GM21447 (cell line): ENCODE measurements around the gene ZNF750.

Experiments used
- ATAC-seq: cut with Tn5 transposase; IDR thresholded peaks from one replicate; pipeline ENCODE4 v1.9.1; 2021; ENCODE audit not compliant: unreplicated experiment

ZNF750 gene

GRCh38 chr17:82814834-82815233 lies 25.0 kb downstream of the ZNF750 start:
- ATAC-seq = no peak

DNA sequence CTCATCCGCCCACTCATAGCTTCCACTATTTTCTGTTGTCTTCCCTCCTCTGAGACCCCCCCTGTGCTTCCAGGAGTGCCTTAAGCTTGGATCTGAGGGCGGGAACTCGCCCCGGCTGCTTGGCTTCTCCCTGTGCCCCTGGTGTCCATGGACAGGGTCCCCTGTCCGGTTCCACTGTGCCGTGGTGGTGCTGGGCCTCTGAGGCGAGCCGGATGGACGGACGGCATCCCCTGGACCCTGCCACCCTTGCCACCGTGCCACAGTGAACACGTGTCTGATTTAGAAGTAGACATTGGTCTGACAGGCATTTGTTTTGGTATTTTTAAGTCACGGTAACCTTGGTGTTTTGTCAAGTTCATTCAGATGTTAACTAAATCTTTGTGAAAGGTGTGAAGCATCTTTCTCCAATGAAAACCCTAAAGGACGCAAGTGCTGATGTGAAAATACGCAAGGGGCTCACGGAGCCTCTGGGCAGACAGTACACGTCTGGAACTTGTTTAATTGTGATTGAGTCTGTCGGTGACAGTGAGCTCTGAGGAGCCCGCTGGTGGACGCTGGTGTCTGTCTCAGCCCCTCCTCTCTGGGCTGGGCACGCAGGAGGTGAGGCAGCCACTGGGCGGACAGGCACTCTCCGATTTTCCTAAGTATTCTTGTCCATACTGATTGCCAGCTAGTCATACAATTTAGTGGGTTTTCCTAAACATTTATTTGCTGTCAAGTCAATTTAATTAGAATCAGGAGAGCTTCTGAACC lies 26.3 kb downstream of the ZNF750 start:
- ATAC-seq = no peak

DNA sequence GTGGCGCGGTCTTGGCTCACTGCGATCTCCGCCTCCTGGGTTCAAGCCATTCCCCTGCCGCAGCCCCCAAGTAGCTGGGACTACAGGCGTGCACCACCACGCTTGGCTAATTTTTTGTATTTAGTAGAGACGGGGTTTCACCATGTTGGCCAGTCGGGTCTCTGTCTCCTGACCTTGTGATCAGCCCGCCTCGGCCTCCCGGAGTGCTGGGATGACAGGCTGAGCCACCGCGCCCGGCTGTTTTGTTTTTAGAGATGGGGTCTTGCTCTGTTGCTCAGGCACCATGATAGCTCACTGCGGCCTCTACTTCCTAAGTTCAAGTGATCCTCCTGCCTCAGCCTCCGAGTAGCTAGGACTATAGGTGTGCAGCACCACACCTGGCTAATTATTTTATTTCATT lies 27.2 kb downstream of the ZNF750 start:
- ATAC-seq = no peak

- no peak for ATAC-seq
Observed at GRCh38 chr17:82812058-82812457, 27.8 kb downstream of the ZNF750 start.

GRCh38 chr17:82810644-82811430 lies 29.0 kb downstream of the ZNF750 start:
- no peak for ATAC-seq

DNA sequence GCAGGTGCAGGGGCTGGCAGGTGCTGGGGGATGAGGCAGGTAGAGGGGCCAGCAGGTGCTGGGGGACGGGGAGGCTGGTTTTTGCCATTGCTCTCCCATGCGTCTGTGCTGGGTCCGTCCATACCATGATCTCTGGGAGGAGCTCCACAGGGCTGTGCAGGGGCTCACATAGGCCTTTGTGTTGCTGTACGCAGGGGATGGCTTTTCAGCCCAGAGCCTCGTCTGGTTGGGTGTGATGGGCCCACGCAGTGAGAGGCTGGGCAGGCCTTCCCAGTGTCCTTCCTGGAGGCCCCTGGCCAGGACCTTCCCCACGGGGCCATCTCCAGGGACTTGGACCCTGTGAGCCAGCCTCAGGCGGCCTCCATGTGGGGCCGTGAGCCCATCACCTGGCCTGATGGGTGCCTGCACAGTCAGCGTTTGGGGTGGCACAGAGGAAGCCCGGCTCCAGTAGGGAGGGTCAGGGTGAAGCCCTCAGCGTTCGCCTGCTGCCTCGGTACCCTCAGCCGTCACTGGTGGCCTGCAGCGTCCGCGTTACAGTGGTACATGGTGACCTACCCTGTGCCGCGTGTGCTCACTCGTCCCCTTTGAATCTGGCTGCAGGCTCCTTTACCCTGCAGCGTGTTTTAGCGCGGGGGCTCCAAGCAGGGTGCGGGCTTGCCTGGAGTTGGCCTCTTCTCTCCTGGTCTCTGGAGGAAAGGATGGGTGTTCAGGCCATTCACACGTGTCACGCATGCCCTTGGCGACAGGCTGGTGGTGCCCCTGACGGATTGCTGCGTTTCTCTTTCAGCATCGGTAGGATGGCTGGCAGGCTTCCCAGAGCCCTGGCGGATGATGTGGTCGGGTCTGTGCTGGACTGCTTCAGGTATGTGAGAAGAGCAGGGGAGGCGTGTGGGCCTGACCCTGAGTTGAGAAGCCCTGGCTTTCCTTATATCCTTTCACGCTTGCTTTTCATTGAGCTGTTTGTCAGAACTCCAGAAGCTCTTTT lies 30.6 kb downstream of the ZNF750 start:
- ATAC-seq = no peak

DNA sequence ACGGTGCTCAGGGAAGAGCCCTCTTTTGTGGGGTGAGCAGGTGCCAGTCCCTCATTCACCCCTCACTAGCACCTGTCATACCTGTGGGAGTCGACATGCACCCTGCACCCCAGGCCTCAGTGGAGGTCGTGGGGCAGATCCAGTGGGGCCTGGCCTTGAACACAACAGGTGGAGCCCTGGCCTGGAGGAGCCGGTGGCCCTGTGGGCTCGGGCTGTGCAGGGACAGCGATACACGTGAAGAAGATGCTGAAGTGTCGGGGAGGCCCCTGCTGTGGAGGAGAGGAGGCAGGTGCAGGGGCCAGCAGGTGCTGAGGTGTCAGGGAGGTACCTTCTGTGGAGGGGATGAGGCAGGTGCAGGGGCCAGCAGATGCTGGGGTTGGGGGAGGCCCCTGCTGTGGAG lies 31.8 kb downstream of the ZNF750 start:
- no peak for ATAC-seq

GRCh38 chr17:82807562-82807961 lies 32.3 kb downstream of the ZNF750 start:
- ATAC-seq = no peak

GRCh38 chr17:82807101-82807500 lies 32.7 kb downstream of the ZNF750 start:
- no peak for ATAC-seq

GRCh38 chr17:82806645-82807044 lies 33.2 kb downstream of the ZNF750 start:
- no peak for ATAC-seq

DNA sequence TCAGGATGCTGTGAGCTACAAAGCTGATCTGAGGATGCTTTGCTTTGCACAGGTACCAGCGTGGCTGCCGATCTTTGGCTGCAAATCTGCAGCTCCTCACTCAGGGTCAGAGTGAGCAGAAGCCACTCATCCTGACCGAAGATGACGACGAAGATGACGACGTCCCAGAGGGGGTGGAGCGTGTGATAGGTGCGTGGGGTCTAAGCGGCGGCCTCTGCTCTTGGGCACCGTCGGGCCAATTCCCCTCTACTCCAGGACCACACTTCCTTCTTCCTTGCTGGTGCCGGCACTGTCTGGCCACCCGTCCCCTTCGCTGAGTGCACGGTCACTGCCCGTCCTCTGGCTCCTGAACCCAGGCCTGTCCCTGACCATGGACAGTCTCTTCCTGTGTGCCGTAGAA lies 34.0 kb downstream of the ZNF750 start:
- ATAC-seq = no peak

GRCh38 chr17:82805254-82805653 lies 34.6 kb downstream of the ZNF750 start:
- no peak for ATAC-seq

DNA sequence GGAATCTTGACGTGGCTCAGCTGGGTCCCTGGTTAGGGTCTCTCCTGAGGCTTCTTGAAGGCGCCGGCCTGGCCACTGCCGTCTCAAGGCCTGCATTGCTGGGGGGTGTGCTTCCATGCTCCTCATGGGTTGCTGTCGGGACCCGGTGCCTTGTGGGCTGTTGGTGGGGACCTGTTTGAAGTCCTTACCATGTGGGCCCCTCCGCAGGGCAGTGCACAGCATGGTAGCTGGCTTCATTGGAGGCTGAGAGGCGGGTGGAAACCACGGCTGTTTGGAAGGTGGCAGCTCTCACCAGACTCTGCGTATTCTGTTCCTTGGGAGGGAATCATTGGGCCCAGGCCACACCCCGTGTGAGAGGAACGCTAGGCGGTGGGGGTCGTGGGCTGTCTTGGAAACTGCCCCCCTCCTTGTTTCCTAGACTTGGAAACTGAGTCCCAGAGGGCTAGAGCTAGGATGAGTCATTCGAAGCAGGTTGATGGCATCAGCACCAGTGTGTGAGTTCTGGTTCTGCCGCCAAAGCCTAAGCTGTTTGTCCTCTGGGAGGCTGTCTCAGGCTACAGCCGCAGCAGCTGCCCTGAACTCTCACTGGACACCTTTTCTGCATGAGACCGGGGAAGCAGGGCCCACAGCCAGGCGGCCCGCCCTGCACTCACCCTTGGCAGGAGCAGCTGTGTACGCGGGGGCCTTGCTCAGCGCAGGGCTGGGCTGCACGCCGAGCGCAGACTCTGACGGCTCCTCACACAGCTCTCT lies 35.2 kb downstream of the ZNF750 start:
- no peak for ATAC-seq

DNA sequence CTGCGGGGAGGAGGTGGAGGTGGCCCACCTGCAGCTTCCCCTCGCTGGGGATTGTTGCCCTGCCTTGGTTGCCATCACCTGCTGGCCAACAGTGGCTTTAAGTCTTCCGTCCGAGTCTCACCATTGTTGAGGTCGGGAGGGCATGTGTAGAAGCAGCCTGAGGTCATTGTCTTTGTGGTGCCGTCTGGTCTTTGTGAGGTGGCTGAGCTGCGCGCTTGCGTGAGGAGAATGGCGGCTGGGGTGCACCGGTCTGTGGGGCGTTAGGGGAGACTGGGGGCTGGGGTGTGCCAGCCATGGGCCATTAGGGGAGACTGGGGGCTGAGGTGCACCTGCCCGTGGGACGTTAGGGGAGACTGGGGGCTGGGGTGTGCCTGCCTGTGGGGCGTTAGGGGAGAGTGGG lies 36.2 kb downstream of the ZNF750 start:
- no peak for ATAC-seq

DNA sequence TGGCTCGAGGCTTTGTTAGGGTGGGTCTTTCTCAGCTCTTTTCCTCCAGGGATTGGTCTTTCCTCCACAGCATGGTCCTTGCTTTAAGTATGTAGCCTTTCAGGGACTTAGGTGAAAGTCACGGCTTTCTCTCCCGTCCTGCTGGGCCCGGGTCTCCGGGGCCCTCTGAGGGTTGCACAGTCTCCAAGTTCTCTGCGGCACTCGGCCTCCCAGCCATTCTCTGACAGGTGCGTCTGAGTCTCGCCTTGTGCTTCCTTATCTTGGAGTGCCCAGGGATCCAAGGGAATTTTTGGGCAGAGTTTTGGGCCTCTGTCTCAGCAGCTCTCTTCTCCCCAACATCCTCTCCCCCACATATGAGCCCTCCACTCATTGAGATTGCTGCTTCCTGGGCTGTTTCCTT lies 36.6 kb downstream of the ZNF750 start:
- no peak for ATAC-seq

DNA sequence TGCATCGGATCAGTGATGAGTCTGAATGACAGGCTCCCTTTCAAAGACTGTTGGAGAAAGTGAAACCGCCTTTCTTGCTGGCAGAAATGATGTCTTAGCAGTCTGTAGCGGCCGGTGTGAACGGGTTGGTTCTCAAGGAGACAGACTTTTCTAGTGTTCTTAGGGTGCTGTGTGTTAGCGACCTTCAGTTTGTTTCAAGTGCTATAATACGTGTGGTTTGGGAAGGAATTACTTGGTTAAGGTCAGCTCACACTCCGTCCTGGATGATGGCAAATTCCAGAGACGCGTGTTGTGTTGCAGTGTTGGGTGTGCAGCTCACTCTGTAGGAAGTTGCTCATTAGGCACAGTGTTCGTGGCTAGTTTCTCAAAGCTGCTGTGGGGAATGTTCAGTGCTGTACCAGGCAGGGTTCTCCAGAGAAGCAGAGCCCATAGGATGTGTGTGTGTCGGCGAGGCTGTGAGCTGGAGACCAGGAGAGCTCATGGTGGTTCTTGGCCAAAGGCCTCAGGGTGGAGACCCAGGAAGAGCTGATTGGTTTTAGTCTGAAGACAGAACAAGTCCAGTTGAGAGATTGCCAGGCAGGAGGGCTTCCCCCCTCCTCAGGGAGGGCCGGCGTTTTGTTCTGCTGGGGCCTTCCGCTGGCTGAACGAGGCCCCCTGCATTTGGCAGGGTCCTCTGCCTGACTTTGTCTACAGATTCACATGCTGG lies 37.6 kb downstream of the ZNF750 start:
- no peak for ATAC-seq

GRCh38 chr17:82801377-82801970 lies 38.3 kb downstream of the ZNF750 start:
- ATAC-seq = no peak

GRCh38 chr17:82800885-82801284 lies 38.9 kb downstream of the ZNF750 start:
- no peak for ATAC-seq

DNA sequence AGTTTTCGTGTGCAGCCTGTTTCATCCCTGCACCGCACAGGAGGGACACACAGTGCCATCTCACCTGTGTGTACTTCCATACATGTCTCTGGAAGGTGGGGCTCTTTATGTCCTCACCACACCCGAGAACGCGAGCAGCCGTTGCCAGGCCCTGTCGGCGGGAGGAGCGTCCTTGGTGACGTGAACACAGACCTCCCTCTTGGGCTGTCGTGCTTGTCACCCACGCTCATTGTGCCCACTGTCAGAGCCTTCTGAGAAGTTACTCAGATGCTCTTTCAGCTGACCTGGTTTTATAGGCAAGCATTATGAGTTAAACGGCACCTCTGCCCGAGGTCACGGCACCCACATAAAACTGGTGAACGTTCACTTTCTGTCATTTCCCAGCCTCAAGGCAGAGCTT lies 40.2 kb downstream of the ZNF750 start:
- ATAC-seq = no peak

DNA sequence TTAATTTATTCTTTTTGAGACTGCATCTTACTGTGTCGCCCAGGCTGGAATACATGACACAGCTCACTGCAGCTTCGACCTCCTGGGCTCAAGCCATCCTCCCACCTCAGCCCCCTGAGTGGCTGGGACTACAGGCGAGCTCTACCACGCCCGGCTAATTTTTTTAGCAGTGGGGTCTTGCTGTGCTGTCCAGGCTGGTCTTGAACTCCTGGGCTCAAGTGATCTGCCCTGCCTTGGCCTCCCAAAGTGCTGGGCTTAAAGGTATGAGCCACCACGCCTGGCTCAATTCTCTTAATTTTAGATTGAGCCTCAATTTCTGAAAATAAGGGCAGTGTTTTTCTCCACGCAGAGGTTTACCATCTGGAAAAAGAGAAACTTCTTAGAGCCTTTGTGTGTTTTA lies 41.1 kb downstream of the ZNF750 start:
- ATAC-seq = no peak
